KMS-11 (cell line): ENCODE measurements around the gene PATJ.

ENCODE experiments used
- H2AFZ ChIP-seq: fragments of 200-600 bp; sonication (generic); 2 replicates; pipeline ENCODE4 v1.6.1; 2016; ENCODE audit warnings: antibody characterized with exemption, mixed run types, low read depth
- H3K27ac ChIP-seq: fragments of 200-600 bp; sonication (generic); 2 replicates; pipeline ENCODE4 v1.6.1; 2016; ENCODE audit warnings: mild to moderate bottlenecking, mixed run types
- H3K27me3 ChIP-seq: fragments of 200-600 bp; sonication (generic); 2 replicates; pipeline ENCODE4 v1.6.1; 2017; ENCODE audit warnings: mild to moderate bottlenecking, low read depth, mixed run types, moderate library complexity; ENCODE audit not compliant: insufficient read depth
- H3K36me3 ChIP-seq: fragments of 200-600 bp; sonication (generic); 2 replicates; pipeline ENCODE4 v1.6.1; 2017; ENCODE audit warnings: mild to moderate bottlenecking, mixed run types; ENCODE audit not compliant: insufficient read depth
- H3K4me1 ChIP-seq: fragments of 200-600 bp; sonication (generic); 2 replicates; pipeline ENCODE4 v1.6.1; 2016; ENCODE audit warnings: mild to moderate bottlenecking, low read depth, mixed run types; ENCODE audit not compliant: poor library complexity, severe bottlenecking
- H3K4me2 ChIP-seq: fragments of 200-600 bp; sonication (generic); 2 replicates; pipeline ENCODE4 v1.7.0; 2016; ENCODE audit warnings: mild to moderate bottlenecking, mixed run types
- H3K4me3 ChIP-seq: fragments of 200-600 bp; sonication (generic); IDR thresholded peaks from 2 replicates; pipeline ENCODE4 v1.6.1; 2017; ENCODE audit warnings: low read depth, low read length, mixed read lengths; ENCODE audit not compliant: insufficient read depth
- H3K79me2 ChIP-seq: fragments of 200-600 bp; sonication (generic); 2 replicates; pipeline ENCODE4 v1.6.1; 2016; ENCODE audit warnings: low read depth, mixed run types; ENCODE audit not compliant: insufficient read depth
- H3K9ac ChIP-seq: fragments of 200-600 bp; sonication (generic); 2 replicates; pipeline ENCODE4 v1.6.1; 2016; ENCODE audit warnings: mild to moderate bottlenecking, mixed run types
- H4K20me1 ChIP-seq: fragments of 200-600 bp; sonication (generic); 2 replicates; pipeline ENCODE4 v1.6.1; 2016; ENCODE audit warnings: mild to moderate bottlenecking, mixed run types; ENCODE audit not compliant: insufficient read depth
- TF ChIP-seq, protein P1 (sequence below): fragments of 200-600 bp; sonication (generic); conservative IDR thresholded peaks from 2 replicates; pipeline ENCODE4 v1.6.1; 2017; ENCODE audit warnings: low read depth, mild to moderate bottlenecking, antibody characterized with exemption, low read length, moderate library complexity, mixed read lengths

PATJ gene

DNA sequence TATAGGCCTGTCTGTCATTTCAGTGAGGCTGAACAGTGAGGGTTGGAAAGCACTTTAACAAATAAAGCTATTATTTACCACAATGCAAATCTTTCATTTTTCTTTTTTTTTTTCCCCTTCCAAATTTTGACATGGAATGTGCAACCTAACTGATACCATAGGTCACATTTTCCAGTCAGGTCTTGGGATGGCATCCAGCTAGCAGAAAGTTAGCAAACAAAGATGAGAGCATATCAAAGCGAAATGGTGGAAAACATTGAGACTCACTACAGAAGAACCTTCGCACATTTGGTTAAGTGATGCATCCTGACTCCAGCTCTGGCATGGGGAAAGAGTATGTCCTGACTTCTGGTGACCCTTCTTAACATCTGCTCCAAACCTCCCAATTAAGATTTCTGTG lies 347.3 kb downstream of the PATJ start:
- H3K4me2 ChIP-seq, result no peak overlapping the region
- TF ChIP-seq, protein P1, sequence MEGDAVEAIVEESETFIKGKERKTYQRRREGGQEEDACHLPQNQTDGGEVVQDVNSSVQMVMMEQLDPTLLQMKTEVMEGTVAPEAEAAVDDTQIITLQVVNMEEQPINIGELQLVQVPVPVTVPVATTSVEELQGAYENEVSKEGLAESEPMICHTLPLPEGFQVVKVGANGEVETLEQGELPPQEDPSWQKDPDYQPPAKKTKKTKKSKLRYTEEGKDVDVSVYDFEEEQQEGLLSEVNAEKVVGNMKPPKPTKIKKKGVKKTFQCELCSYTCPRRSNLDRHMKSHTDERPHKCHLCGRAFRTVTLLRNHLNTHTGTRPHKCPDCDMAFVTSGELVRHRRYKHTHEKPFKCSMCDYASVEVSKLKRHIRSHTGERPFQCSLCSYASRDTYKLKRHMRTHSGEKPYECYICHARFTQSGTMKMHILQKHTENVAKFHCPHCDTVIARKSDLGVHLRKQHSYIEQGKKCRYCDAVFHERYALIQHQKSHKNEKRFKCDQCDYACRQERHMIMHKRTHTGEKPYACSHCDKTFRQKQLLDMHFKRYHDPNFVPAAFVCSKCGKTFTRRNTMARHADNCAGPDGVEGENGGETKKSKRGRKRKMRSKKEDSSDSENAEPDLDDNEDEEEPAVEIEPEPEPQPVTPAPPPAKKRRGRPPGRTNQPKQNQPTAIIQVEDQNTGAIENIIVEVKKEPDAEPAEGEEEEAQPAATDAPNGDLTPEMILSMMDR, result no peak
- no peaks in the 10 kb centered on the region for H3K4me1 ChIP-seq
- H3K9ac ChIP-seq, result no peak overlapping the region
- H3K79me2 ChIP-seq, result no peaks in the 10 kb centered on the region
- H2AFZ ChIP-seq, result no peak overlapping the region
- H3K36me3 ChIP-seq, result no peaks in the 10 kb centered on the region
- no peaks in the 10 kb centered on the region for H3K27me3 ChIP-seq
- no peak overlapping the region for H3K27ac ChIP-seq
- H3K4me3 ChIP-seq, result no peak overlapping the region
- no peaks in the 10 kb centered on the region for H4K20me1 ChIP-seq

DNA sequence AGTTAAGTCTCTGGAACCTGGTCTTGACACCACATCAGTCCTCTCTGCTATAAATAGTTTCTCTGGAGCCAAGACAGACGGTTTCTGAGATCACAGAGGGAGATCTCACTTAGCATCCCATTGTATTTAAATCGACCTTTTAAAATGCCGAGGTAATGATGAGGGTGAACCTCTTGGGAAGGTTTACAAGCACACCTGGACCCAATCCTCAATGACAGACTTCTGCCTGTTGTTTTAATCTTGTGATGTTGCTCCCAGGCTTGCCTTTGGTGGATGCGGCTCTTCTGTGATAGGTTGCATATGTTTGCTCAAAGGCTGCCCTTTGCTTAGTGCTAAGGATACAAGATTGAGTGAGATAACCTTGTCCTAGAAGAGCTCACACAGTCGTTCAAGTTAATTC lies 347.7 kb downstream of the PATJ start:
- no peak overlapping the region for H3K9ac ChIP-seq
- H3K27me3 ChIP-seq, result no peaks in the 10 kb centered on the region
- no peaks in the 10 kb centered on the region for H3K79me2 ChIP-seq
- no peaks in the 10 kb centered on the region for H3K36me3 ChIP-seq
- H3K4me1 ChIP-seq, result no peaks in the 10 kb centered on the region
- H4K20me1 ChIP-seq, result no peaks in the 10 kb centered on the region
- no peak overlapping the region for H2AFZ ChIP-seq
- no peak overlapping the region for H3K4me3 ChIP-seq
- H3K4me2 ChIP-seq, result no peak overlapping the region
- no peak overlapping the region for H3K27ac ChIP-seq
- TF ChIP-seq, protein P1, result no peak

- Histone ChIP-seq H3K27me3 (no peaks in the 10 kb centered on the region), H2AFZ (no peak overlapping the region), H3K4me3 (no peak overlapping the region), H3K79me2 (no peaks in the 10 kb centered on the region), H4K20me1 (no peaks in the 10 kb centered on the region), H3K27ac (no peak overlapping the region), H3K4me1 (no peaks in the 10 kb centered on the region), H3K9ac (no peak overlapping the region), H3K4me2 (no peak overlapping the region), H3K36me3 (no peaks in the 10 kb centered on the region)
- TF ChIP-seq, protein P1, result no peak
These were observed 349.8 kb downstream of the PATJ start for GRCh38 chr1:62092110-62092509.

DNA sequence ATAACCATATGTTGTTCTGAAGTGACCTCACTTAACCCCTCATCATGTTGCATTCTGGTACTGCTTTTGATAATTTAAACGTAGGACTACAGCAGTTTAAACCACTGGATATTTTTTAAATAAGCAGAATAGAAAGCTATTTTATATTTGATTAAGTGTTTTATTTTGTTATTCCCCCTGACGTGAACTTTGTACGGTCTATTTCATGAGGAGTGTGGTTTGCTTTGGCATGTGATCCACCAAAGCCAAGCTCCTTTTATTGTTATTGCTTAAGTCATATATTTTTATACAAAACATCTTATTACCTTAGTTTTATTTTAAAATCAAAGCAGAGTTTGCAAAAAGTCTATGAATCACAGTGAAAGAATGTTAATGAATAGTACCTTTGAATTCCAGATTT lies 351.0 kb downstream of the PATJ start:
- Histone ChIP-seq H3K27me3 (no peaks in the 10 kb centered on the region), H3K4me2 (no peak overlapping the region), H3K4me1 (no peaks in the 10 kb centered on the region), H3K36me3 (no peaks in the 10 kb centered on the region), H3K27ac (no peak overlapping the region), H4K20me1 (no peaks in the 10 kb centered on the region), H3K79me2 (no peaks in the 10 kb centered on the region), H2AFZ (no peak overlapping the region), H3K4me3 (no peak overlapping the region), H3K9ac (no peak overlapping the region)
- TF ChIP-seq, protein P1, result no peak

DNA sequence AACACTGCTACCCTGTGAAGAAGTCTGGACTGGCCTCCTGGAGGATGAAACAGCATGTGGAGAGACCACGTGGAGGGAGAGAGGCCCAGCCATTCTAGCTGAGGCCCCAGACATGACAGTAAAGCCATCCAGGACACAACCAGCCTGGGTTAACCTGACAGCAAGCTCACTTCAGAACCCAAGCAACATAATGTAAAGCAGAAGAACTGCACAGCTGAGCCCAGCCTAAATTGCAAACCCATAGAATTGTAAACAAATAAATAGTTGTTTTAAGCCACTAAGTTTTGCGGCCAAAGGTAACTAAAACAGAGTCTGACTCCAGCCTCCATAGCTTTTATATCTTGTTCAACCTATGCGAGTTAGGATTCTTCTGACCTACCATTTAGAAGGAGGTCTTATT lies 355.2 kb downstream of the PATJ start:
- Histone ChIP-seq H3K4me3 (no peak overlapping the region), H3K27ac (no peak overlapping the region), H3K9ac (no peak overlapping the region), H3K27me3 (no peaks in the 10 kb centered on the region), H2AFZ (no peak overlapping the region), H4K20me1 (no peaks in the 10 kb centered on the region), H3K4me2 (no peak overlapping the region), H3K36me3 (no peaks in the 10 kb centered on the region), H3K79me2 (no peaks in the 10 kb centered on the region), H3K4me1 (no peaks in the 10 kb centered on the region)
- TF ChIP-seq, protein P1, result no peak
